HG03469 (cell line): Measurements from ENCODE around the gene SMG6.

Experiments
- ATAC-seq: cut with Tn5 transposase; IDR thresholded peaks from one replicate; pipeline ENCODE4 v1.9.1; 2021; ENCODE audit warnings: mild to moderate bottlenecking, moderate library complexity, moderate number of reproducible peaks; ENCODE audit not compliant: unreplicated experiment

Gene SMG6

DNA sequence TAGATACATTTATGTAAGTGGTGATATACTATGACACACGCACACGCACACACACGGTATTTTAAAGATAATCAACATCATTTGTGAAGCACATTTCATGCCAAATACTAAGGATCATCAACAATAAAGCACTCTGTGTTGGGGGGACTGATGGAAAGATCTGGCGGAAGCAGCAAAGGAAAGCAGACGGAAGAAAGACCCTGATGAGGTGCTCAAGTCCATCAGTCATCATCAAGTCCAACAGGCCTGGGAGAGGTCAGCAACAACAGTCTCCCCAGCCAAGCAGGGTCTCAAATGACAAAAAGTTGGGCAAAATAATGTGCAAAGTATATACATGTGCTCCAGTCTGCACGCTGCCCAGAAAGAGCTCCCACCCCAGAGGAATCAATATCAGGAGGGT lies 193.1 kb downstream of the SMG6 start:
- ATAC-seq = no peak

GRCh38 chr17:2108170-2108569 lies 195.4 kb downstream of the SMG6 start:
- no peak for ATAC-seq

DNA sequence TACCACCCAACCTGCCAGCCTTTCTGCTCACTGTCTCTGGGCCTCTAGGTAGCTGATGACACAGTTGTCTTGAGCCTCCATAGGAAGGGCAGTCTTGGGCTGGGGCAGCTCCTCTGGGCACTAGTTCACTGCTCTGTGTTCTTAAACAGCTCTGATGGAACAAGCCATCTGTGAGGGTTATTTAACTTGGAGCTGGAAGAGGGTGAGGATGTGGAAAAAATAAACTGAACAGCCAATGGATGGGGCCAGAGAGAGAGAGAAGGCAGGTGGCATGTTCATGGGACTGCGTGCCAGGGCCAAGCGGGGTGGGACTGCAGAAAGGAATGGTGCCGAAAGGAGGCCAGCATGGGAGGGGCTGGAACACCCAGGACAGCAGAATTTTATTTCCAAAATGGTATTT lies 196.1 kb downstream of the SMG6 start:
- ATAC-seq = no peak

- ATAC-seq = no peak
These were observed 196.5 kb downstream of the SMG6 start for GRCh38 chr17:2107050-2107449.

DNA sequence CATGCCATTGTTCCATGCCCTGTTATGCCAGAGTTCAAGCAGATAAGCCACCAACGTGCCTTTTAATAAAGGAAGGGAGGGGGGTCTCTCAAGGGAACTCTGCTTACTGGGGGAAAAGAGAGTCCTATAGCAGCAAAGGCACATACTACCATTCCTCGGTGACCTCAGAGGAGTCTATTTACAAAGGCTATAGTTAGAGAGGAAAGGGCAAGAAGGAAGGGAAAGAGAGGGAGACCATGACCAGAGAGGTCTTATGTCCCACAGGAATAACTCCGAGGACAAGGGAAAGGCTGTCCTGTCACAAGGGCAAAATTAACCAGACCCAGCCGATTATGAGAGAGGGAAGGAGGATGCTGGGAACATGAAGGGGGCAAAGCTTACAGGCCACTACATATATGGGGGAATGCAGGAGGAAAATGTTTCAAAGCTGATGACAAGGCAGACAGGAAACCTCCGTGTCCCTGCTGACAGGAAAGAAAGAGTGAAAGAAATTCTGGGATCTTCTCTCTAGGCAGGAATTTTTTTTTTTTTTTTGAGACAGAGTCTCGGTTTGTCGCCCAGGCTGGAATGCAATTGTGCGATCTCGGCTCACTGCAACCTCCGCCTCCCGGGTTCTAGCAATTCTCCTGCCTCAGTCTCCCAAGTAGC lies 197.2 kb downstream of the SMG6 start:
- ATAC-seq = no peak

GRCh38 chr17:2105663-2106062 lies 197.9 kb downstream of the SMG6 start:
- ATAC-seq = no peak

DNA sequence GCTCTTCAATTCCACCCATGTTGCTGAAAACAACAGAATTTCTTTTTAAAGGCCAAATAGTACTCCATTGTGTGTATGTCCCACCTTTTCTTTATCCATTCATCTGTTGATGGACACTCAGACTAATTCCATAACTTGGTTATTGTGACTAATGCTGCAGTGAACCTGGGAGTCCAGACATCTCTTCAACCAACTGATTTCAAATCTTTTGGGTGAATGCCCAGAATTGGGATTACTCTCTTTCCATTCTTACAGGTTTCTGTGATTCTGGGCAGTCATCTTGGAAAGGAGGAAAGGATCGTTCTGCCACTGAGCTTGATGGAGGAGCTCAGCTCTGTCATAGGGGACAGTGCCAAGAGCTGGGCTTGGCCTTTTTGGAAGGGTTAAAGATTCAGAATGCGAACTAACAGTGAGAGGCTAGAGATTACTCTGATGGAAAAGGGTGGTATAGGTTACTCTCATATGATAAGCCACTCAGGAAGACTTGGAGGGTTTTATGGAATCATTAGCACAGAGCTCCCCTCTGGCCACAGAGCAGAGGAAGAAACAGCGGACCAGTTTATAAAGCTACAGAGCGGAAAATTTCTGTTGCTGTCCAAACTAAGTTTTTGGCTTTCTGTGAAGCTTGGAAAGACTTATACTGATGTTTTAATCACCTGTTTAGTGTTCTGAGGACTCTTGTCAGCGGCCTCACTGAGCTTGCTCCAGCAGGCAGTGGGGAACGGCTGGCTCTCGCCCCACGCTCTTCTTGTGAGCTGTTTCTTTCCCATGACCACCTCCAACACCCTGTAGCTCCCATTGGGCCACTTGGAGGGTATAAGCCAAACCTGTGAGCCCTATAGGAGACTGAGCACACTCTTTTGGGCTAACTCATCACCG lies 200.4 kb downstream of the SMG6 start:
- ATAC-seq = no peak

DNA sequence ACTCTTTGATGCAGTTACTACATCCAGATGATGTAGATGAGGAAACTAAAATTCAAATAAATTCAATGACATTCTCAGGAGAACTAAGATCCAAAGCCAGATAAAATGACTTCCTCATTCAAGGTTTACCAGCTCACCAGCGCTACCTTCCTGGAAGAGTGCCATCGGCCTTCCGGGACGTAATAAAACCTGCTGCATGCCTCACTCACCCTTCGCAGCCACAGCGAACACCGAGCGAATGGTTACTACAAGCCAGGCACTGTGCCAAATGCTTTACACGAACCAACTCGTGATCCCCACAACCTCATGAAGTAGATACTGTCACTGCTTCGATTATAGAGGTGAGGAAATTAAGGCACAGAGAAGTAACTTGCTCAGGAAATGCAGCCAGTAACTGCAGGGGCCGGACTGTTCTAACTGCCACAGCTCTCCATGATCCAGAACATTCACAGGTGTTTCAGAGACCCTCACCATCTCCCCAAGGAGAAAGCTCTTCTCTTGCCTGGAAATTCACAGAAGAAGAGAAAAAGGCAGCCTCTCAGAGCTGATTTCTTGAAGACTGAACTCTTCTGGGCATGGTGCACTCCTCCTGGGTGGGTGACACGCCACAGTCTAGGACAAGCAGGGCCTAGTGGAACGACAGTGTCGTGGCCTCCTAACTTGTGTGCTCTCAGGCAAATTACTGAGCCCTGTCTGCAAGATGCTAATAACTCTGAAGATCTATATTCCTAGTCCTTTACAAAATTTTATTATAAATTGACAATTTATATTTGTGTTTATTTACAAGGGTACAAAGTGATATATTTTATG lies 201.9 kb downstream of the SMG6 start:
- ATAC-seq = no peak

GRCh38 chr17:2095536-2095910 lies 208.1 kb downstream of the SMG6 start:
- no peak for ATAC-seq

DNA sequence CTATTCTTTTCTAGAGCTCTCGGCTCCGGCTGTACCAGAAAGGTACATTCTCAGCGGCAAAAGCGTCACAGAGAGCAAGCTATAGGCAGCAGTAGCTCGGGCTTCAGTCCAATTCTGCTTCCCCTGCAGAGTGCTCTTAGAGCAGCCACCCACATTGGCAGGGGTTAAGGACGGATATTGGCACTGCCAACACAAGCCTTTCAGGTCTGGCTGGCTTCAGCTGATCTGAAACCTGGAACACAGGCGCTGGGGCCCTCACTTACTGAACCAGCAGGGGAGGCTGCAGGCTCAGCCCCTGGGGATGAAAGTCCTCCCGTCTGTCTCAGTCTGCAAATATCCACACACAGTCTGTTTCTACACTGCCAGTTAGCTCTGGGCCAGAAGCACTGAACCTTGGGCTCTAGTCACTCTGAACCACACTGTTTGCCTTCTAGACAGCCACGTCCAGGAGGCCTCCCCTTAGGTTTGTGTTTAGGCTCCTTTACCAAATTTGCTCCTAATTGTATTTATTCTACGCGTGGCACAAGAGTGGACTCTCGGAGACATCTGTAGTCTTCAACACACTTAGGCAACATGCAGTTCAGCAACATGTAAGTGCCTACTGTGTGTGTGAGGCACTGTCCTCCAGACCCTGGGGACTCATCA lies 208.6 kb downstream of the SMG6 start:
- no peak for ATAC-seq

DNA sequence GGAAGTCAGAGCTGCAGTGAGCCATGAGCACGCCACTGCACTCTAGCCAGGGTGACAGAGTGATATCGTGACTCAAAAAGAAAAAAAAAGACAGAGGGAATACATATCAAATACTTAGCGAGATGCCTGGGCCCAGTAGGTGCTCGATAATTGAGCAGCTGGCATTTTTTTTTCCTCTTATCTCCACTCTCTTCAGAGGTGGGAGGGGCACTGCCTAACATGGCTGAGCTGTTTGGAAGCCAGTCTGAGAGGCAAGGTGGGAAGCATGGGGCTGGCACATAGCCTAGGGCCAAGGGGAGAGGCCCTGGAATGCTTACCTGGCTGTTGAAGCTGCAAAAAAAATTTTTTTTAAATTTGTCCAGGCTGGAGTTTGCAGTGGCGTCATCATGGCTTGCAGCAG lies 210.2 kb downstream of the SMG6 start:
- no peak for ATAC-seq

DNA sequence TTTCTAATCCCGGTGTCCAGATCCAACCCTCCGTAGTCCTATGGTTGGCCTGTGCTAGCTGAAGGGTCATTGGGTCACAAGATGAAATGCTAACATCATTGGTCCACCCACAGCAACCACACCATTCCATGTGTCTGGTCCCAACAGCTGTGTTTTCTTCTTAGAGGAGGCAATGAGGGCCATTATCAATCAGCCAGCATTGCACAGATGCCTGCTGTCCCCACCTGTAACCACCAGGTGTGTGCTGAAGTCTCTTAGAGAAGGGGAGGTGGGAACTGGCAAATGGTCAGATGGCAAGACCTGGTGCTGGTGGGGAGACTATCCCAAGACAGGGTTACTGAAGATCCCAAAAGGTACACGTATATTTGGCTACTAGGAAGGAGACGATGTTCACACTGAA lies 211.3 kb downstream of the SMG6 start:
- no peak for ATAC-seq

DNA sequence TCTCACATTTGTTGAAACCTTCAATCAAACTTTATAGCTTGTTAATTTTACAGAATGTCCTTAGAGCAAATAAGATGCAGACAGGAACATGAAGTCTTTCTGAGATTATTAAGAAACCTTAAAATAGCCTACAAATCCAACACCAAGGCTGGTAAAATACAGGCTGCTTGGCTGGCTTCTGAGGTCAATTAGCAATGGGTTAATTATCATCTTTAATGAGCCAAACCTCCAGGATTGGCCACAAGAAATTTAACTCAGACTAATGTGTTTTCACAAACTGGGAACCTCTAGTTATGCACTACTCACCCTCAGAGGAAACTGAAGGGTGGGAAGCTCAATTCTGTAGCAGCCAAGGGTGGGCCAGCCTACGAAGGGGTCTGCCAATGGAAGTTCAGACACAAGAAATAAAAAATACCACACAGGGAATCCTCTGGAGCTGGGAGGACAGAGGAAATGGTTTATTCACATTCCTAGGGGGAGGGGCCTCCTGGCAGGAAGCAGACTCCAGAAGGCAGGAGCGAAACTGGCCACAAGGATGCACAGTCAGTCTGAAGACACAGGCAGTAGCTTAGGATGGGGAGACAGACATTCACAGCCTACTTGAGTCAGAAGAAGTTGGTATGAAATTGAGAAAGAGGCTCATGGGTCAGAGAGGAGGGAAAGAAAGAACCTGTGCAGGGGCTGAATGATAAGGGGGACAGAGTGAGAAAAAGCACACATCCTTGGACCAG lies 212.6 kb downstream of the SMG6 start:
- no peak for ATAC-seq

DNA sequence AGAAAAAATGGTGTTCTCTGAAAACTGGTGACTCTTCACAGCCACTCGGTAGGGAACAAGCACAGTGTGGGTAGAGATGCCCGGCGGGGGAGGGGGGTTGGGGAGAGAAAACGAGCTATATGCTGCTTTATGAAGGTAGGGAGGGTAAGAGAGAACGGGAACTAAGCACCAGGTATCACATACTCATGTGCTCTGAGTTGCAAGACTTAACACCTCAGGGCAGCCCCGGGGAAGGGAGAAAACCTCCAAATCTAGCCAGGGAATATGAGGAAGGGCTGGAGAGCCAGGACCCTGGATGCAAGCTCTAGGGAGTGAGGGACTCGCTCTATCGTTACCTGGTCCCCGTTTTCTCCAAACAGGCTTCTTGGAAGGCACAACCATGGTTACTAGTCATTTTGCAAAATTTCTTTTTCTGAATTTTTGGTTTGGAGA lies 213.4 kb downstream of the SMG6 start:
- no peak for ATAC-seq

DNA sequence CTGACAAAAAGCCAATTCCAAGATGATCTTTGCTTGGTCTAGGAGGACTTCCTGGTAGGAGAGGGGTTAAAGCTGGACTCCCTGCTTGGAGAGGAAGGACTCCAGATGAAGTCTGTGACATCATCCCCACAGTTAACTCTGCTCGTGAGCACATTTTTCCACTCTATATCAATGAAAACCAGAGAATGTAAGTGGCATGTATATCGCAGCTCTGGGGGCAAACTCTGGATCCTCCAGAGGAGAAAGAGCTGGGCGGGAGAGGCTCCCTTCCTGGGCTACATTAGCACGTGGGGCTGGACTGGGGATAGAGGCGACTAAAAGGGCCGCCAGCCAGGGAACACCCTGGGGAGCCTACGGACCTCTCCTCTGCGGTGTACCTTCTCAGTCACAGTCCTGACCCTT lies 214.6 kb downstream of the SMG6 start:
- peak; percentile 12 for ATAC-seq

DNA sequence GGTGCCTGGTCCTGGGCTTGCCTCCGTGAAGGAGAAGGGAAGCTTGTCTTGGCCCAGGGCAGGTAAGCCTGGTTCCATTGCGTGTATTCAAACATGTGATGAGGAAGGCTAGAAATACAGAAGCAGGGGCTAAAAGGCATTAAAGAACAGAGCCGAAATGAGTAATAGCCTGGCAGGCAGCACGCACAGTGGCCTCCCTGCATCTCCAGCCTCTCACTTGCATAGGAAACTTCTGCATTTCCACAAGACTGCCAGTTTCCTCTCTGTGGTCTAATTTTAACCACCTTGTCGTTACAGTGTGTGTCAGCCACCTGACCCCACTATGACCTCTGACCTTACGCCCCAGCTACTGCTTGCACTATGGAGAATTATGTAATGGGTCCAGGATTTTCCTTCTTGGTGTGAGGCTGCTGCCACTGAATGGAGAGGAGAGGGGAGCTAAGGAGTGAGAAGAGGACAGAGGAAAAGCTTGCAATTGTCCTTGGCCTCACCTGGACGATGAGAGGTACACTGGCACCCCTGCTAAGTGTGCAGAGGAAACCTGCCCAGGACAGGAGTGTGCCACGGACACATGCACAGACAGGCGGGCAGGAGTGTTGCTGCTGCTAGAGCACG lies 215.9 kb downstream of the SMG6 start:
- no peak for ATAC-seq

DNA sequence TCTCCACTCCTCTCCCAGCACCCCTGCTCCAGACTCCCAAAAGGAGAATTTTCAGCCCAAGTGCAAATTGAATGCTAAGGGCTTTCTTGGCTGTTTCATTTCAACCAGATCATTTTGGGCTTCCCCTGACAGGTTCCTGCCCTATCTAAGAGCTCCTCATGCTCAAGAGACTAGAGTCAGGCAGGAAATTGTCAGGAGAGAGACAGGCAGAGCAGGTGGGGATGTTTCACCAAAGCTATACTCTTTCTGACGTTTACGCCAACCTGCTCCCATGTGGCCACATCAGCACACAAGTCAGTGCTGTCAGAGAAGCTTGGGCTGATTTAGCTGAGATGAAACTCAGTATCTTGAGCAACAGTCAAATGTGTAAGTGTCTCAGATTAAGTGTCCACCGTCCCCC lies 217.3 kb downstream of the SMG6 start:
- no peak for ATAC-seq

DNA sequence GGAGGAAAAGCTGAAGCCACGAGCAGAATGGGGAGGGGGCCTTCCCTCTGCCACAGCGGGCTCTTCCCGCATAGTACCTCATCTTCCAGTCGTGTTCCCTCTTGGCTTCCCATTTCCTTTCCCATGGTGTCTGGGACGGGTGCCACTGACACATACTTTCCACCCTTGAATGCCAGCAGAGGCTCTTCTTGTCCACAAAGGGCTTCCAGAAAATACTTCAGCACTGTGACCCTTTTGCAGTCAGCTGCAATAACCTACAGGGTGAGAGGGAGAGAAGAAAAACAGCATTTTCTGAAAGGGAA lies 218.0 kb downstream of the SMG6 start:
- no peak for ATAC-seq

- ATAC-seq = no peak
These were observed 218.6 kb downstream of the SMG6 start for GRCh38 chr17:2084766-2085647.
